Effector memory CD8-positive, alpha-beta T cell (primary cell): ENCODE measurements around the gene DENND4A.
A peak's percentile ranks its signal among the peaks of the same experiment; 100 is the strongest.
"Not testable (repeated sequence)": the region's sequence is repeated elsewhere in the genome, so short reads cannot be mapped to it uniquely, and the experiment has no call there.

Source experiments
- ATAC-seq: fragments of 150-1000 bp; cut with Tn5 transposase; replicated peaks from 2 replicates; pipeline ENCODE4 v1.10.0; 2021; ENCODE audit warnings: mild to moderate bottlenecking, moderate library complexity
- DNase-seq, 3 experiments: peaks; one replicate each; pipeline ENCODE4 v3.0.0; 2021
- H3K27ac Mint-ChIP-seq, 2 donors: one replicate each; pipeline ENCODE4 v1.8.0; 2022; ENCODE audit warnings: mild to moderate bottlenecking in 2 of 2, mixed read lengths in 2 of 2, moderate library complexity in 2 of 2
- H3K27me3 Mint-ChIP-seq, 2 donors: one replicate each; pipeline ENCODE4 v1.8.0; 2022; ENCODE audit warnings: mixed read lengths in 2 of 2
- H3K36me3 Mint-ChIP-seq: one replicate; pipeline ENCODE4 v1.8.0; 2022; ENCODE audit warnings: mild to moderate bottlenecking, moderate library complexity, mixed read lengths; ENCODE audit not compliant: insufficient read depth
- H3K4me1 Mint-ChIP-seq, 2 donors: one replicate each; pipeline ENCODE4 v1.8.0; 2022; ENCODE audit warnings: low read depth in 2 of 2, mixed read lengths in 2 of 2
- H3K4me3 Mint-ChIP-seq, 2 donors: one replicate each; pipeline ENCODE4 v1.8.0; 2022; ENCODE audit warnings: mild to moderate bottlenecking in 2 of 2, mixed read lengths in 2 of 2, moderate library complexity in 2 of 2
- H3K9me3 Mint-ChIP-seq, 2 donors: one replicate each; pipeline ENCODE4 v1.8.0; 2022; ENCODE audit warnings: mixed read lengths in 2 of 2

The DENND4A gene

GRCh38 chr15:65829130-65829764 lies 37.2 kb upstream of the DENND4A start:
- Mint-ChIP-seq H3K27me3 (no peaks in the 10 kb centered on the region), H3K27ac (peak overlapping the region; percentile 94 to 95), H3K9me3 (no peaks in the 10 kb centered on the region), H3K4me3 (peak overlapping the region; percentile 66 to 68), H3K36me3 (peaks cover 4% of the 10 kb centered on the region), H3K4me1 (peaks cover 43 to 49% of the 10 kb centered on the region in 2 donors)
- DNase-seq (peak in 1 of 3 experiments; percentile 24), ATAC-seq (peak; percentile 48)

- peak overlapping the region; percentile 66 to 68 for H3K4me3 Mint-ChIP-seq
- H3K9me3 Mint-ChIP-seq, result no peaks in the 10 kb centered on the region
- peaks cover 37 to 44% of the 10 kb centered on the region in 2 donors for H3K4me1 Mint-ChIP-seq
- peak overlapping the region; percentile 94 to 95 for H3K27ac Mint-ChIP-seq
- peaks cover 4% of the 10 kb centered on the region for H3K36me3 Mint-ChIP-seq
- DNase-seq (peak; percentile 21 to 40 (median 24)), ATAC-seq (peak; percentile 88)
- H3K27me3 Mint-ChIP-seq, result no peaks in the 10 kb centered on the region
Measured at GRCh38 chr15:65828585-65828984, 36.5 kb upstream of the DENND4A start.

- no peaks in the 10 kb centered on the region for H3K27me3 Mint-ChIP-seq
- no peak for ATAC-seq
Measured at GRCh38 chr15:65827065-65827464, 35.0 kb upstream of the DENND4A start.

GRCh38 chr15:65824941-65825544 lies 33.0 kb upstream of the DENND4A start:
- DNase-seq (no peak), ATAC-seq (no peak)
- Mint-ChIP-seq H3K27me3 (no peaks in the 10 kb centered on the region), H3K27ac (no peak overlapping the region), H3K4me1 (peaks cover 32 to 37% of the 10 kb centered on the region in 2 donors), H3K4me3 (no peak overlapping the region), H3K9me3 (peaks cover 0 to 5% of the 10 kb centered on the region in 2 donors), H3K36me3 (peaks cover 12% of the 10 kb centered on the region)

More at GRCh38 chr15:65827065-65827464, 35.0 kb upstream of the DENND4A start:
- H3K9me3 Mint-ChIP-seq, result no peaks in the 10 kb centered on the region
- DNase-seq, result no peak
- H3K4me1 Mint-ChIP-seq, result peaks cover 25 to 30% of the 10 kb centered on the region in 2 donors
- peak overlapping the region in 1 of 2 donors; percentile 95 for H3K27ac Mint-ChIP-seq
- H3K4me3 Mint-ChIP-seq, result no peak overlapping the region
- H3K36me3 Mint-ChIP-seq, result peaks cover 4% of the 10 kb centered on the region

GRCh38 chr15:65824031-65824743 lies 32.1 kb upstream of the DENND4A start:
- Mint-ChIP-seq H3K9me3 (peaks cover 0 to 9% of the 10 kb centered on the region in 2 donors), H3K4me1 (peaks cover 34 to 42% of the 10 kb centered on the region in 2 donors), H3K36me3 (peaks cover 12% of the 10 kb centered on the region), H3K4me3 (no peak overlapping the region), H3K27ac (no peak overlapping the region), H3K27me3 (no peaks in the 10 kb centered on the region)
- ATAC-seq (no peak), DNase-seq (no peak)

- peaks cover 30 to 42% of the 10 kb centered on the region in 2 donors for H3K4me1 Mint-ChIP-seq
- ATAC-seq, result no peak
- peak overlapping the region in 1 of 2 donors; percentile 66 for H3K27ac Mint-ChIP-seq
- H3K36me3 Mint-ChIP-seq, result peaks cover 14% of the 10 kb centered on the region
- no peak for DNase-seq
- H3K4me3 Mint-ChIP-seq, result no peak overlapping the region
- peaks cover 0 to 9% of the 10 kb centered on the region in 2 donors for H3K9me3 Mint-ChIP-seq
- H3K27me3 Mint-ChIP-seq, result no peaks in the 10 kb centered on the region
Measured at GRCh38 chr15:65822316-65822715, 30.2 kb upstream of the DENND4A start.

GRCh38 chr15:65821070-65821469 lies 29.0 kb upstream of the DENND4A start:
- ATAC-seq (no peak), DNase-seq (no peak)
- peak overlapping the region in 1 of 2 donors; percentile 20 for H3K4me3 Mint-ChIP-seq
- peaks cover 31 to 43% of the 10 kb centered on the region in 2 donors for H3K4me1 Mint-ChIP-seq
- H3K36me3 Mint-ChIP-seq, result peaks cover 14% of the 10 kb centered on the region
- H3K27me3 Mint-ChIP-seq, result no peaks in the 10 kb centered on the region
- peak overlapping the region; percentile 93 to 98 for H3K27ac Mint-ChIP-seq
- peaks cover 0 to 9% of the 10 kb centered on the region in 2 donors for H3K9me3 Mint-ChIP-seq

GRCh38 chr15:65819563-65819960 lies 27.5 kb upstream of the DENND4A start:
- DNase-seq (no peak), ATAC-seq (no peak)
- Mint-ChIP-seq H3K4me3 (peak overlapping the region; percentile 56 to 70), H3K36me3 (peaks cover 14% of the 10 kb centered on the region), H3K4me1 (peaks cover 31 to 44% of the 10 kb centered on the region in 2 donors), H3K27ac (peak overlapping the region; percentile 93 to 98), H3K9me3 (peaks cover 0 to 9% of the 10 kb centered on the region in 2 donors), H3K27me3 (no peaks in the 10 kb centered on the region)

GRCh38 chr15:65818927-65819562 lies 27.0 kb upstream of the DENND4A start:
- no peaks in the 10 kb centered on the region for H3K27me3 Mint-ChIP-seq
- peak; percentile 95 for ATAC-seq
- peak overlapping the region; percentile 70 to 76 for H3K4me3 Mint-ChIP-seq
- H3K36me3 Mint-ChIP-seq, result peaks cover 14% of the 10 kb centered on the region
- peaks cover 0 to 9% of the 10 kb centered on the region in 2 donors for H3K9me3 Mint-ChIP-seq
- peaks cover 31 to 41% of the 10 kb centered on the region in 2 donors for H3K4me1 Mint-ChIP-seq
- H3K27ac Mint-ChIP-seq, result peak overlapping the region; percentile 93 to 98
- DNase-seq, result peak in 1 of 3 experiments; percentile 19

- Mint-ChIP-seq H3K27ac (peak overlapping the region; percentile 9 to 54), H3K27me3 (no peaks in the 10 kb centered on the region), H3K9me3 (peaks cover 3 to 16% of the 10 kb centered on the region in 2 donors), H3K36me3 (peaks cover 19% of the 10 kb centered on the region), H3K4me3 (no peak overlapping the region), H3K4me1 (peaks cover 33 to 46% of the 10 kb centered on the region in 2 donors)
- ATAC-seq (no peak), DNase-seq (no peak)
Measured at GRCh38 chr15:65816441-65816840, 24.3 kb upstream of the DENND4A start.

GRCh38 chr15:65816008-65816407 lies 23.9 kb upstream of the DENND4A start:
- ATAC-seq, H3K27me3 Mint-ChIP-seq, H3K4me3 Mint-ChIP-seq, DNase-seq: not testable (repeated sequence)
- Mint-ChIP-seq H3K4me1 (peaks cover 31 to 42% of the 10 kb centered on the region in 2 donors), H3K27ac (peak overlapping the region; percentile 30 to 54), H3K36me3 (peaks cover 19% of the 10 kb centered on the region), H3K9me3 (peaks cover 3 to 16% of the 10 kb centered on the region in 2 donors)

- H3K4me3 Mint-ChIP-seq, result peak overlapping the region in 1 of 2 donors; percentile 28
- H3K27ac Mint-ChIP-seq, H3K27me3 Mint-ChIP-seq, ATAC-seq, DNase-seq, H3K9me3 Mint-ChIP-seq: not testable (repeated sequence)
- peaks cover 12% of the 10 kb centered on the region for H3K36me3 Mint-ChIP-seq
- H3K4me1 Mint-ChIP-seq, result peaks cover 17 to 26% of the 10 kb centered on the region in 2 donors
Measured at GRCh38 chr15:65814271-65814670, 22.2 kb upstream of the DENND4A start.

- ATAC-seq (no peak), DNase-seq (no peak)
- H3K27me3 Mint-ChIP-seq, result no peaks in the 10 kb centered on the region
- H3K27ac Mint-ChIP-seq, result no peak overlapping the region
- H3K36me3 Mint-ChIP-seq, result peaks cover 7% of the 10 kb centered on the region
- H3K4me1 Mint-ChIP-seq, result peaks cover 9 to 13% of the 10 kb centered on the region in 2 donors
- no peak overlapping the region for H3K4me3 Mint-ChIP-seq
- peaks cover 3 to 7% of the 10 kb centered on the region in 2 donors for H3K9me3 Mint-ChIP-seq
Measured at GRCh38 chr15:65812916-65813315, 20.8 kb upstream of the DENND4A start.
